Measurements from ENCODE around the gene C9orf153.

DNA sequence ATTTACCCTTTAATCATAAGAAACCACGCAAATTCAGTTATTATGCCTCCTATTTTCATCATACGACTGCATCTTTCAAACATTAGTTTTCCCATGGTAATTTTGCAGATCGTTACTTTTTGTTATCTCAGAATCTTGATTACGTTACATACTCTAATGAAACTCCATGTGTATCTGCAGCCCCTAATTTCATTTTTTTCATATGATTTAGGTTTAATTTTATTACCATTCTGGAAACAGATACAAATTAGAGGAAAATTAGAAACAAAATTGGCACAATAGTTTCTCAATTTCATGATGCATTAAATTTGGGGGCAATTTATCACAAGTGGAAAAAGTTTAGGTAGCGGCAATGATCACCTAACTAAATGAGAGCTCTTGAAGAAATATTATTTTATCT is 52.3 kb downstream of the C9orf153 start:
- TF ChIP-seq, protein P1, sequence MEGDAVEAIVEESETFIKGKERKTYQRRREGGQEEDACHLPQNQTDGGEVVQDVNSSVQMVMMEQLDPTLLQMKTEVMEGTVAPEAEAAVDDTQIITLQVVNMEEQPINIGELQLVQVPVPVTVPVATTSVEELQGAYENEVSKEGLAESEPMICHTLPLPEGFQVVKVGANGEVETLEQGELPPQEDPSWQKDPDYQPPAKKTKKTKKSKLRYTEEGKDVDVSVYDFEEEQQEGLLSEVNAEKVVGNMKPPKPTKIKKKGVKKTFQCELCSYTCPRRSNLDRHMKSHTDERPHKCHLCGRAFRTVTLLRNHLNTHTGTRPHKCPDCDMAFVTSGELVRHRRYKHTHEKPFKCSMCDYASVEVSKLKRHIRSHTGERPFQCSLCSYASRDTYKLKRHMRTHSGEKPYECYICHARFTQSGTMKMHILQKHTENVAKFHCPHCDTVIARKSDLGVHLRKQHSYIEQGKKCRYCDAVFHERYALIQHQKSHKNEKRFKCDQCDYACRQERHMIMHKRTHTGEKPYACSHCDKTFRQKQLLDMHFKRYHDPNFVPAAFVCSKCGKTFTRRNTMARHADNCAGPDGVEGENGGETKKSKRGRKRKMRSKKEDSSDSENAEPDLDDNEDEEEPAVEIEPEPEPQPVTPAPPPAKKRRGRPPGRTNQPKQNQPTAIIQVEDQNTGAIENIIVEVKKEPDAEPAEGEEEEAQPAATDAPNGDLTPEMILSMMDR (IDR thresholded peaks at IDR 0.05): no peak
- no peak for TF ChIP-seq ZFX (IDR thresholded peaks at IDR 0.05; ENCODE audit: borderline replicate concordance)

All from 22Rv1 (cell line).